ENCODE results near the gene ABCA13.

DNA sequence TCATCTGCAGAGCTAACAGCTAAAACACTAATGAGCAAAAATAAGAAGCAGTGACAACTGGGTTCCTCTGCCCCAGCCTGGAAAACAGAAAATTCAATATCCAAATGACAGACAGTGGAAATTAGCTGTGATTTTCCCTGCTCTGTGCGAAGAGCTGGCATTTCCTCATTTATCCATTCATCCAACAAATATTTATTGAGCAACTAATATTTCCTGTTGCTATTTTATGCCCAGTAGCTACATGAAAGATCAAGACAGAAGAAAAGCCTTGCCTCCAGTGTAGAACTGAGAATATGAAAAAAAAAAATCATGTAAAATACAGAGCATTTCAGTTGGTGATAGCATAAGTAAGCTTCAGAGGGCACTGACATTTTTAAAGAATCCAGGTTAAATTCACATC lies 140.9 kb downstream of the ABCA13 start:
- TF ChIP-seq TAF1 (IDR thresholded peaks at IDR 0.05; ENCODE audit: borderline replicate concordance, low read depth, low read length) (no peak), POLR2AphosphoS5 (IDR thresholded peaks at IDR 0.05; ENCODE audit: low read depth, low read length) (no peak), POLR2A (IDR thresholded peaks at IDR 0.05; ENCODE audit: low read depth, low read length) (no peak)

Data from GM12892 (cell line).